Measurements from ENCODE around the gene TOP3B.
"Not testable (repeated sequence)": the region's sequence is repeated elsewhere in the genome, so short reads cannot be mapped to it uniquely, and the experiment has no call there.

The TOP3B gene

GRCh38 chr22:21927174-21927823 lies 55.3 kb downstream of the TOP3B start:
- H3K4me3 ChIP-seq (ENCODE audit: low read depth, low read length): no peak overlapping the region

DNA sequence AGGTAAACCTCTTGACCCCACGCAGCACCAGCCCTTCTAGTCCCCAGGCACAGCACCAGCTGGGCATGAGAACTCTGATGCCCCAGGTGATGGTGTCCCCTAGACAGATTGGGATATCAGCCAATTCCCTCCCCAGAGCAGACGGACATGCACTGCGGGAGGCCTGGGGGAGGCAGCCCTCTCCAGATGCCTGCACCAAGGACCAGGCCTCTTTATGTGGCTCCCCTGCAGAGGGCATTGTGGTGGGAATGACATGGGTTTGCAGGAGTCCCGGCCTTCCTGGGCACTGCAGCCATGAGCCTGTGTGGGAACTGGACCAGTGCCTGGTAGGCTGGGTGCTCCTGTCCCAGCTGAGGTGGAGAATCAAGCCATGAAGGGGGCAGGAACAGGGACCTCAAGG lies 55.9 kb downstream of the TOP3B start:
- H3K4me3 ChIP-seq (ENCODE audit: low read depth, low read length): no peak overlapping the region

- H3K4me3 ChIP-seq (ENCODE audit: low read depth, low read length): no peak overlapping the region
These were observed 59.4 kb downstream of the TOP3B start for GRCh38 chr22:21923163-21923561.

GRCh38 chr22:21922370-21923162 lies 60.0 kb downstream of the TOP3B start:
- no peak overlapping the region for H3K4me3 ChIP-seq (ENCODE audit: low read depth, low read length)

- H3K4me3 ChIP-seq (ENCODE audit: low read depth, low read length): no peak overlapping the region
These were observed 60.9 kb downstream of the TOP3B start for GRCh38 chr22:21921729-21922128.

GRCh38 chr22:21921184-21921721 lies 61.3 kb downstream of the TOP3B start:
- no peak overlapping the region for H3K4me3 ChIP-seq (ENCODE audit: low read depth, low read length)

GRCh38 chr22:21920341-21921183 lies 62.0 kb downstream of the TOP3B start:
- no peak overlapping the region for H3K4me3 ChIP-seq (ENCODE audit: low read depth, low read length)

GRCh38 chr22:21919526-21920307 lies 62.9 kb downstream of the TOP3B start:
- no peak overlapping the region for H3K4me3 ChIP-seq (ENCODE audit: low read depth, low read length)

DNA sequence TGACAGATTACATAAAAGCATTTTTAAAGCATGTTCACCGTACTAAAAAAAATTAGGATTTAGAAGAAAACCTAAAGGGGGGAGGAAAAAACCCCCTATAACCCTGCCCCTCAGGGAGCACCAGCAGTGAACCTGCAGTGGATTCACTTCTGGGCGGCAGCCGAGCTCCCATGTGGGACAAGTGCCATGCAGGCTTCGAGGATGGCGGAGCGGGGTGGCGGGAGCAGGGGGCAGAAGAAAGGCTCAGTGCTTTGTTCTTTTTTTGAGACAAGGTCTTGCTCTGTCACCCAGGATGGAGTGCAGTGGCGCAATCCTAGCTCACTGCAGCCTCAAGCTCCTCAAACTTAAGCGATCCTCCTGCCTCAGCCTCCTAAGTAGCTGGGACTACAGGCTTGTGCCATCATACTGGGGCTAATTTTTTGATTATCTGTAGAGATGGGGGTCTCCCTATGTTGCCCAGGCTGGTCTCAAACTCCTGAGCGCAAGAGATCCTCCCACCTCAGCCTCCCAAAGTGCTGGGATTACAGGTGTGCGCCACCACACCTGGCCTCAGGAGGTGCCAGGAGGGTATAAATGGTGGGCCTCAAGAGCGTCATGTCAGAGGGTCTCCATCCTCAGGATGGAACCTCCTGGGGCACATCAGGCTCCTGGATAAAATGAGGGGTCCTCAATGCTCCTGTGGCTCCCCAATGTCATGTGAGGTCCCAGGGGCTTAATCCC lies 64.0 kb downstream of the TOP3B start:
- H3K4me3 ChIP-seq (ENCODE audit: low read depth, low read length): no peak overlapping the region

GRCh38 chr22:21917959-21918261 lies 64.7 kb downstream of the TOP3B start:
- H3K4me3 ChIP-seq (ENCODE audit: low read depth, low read length): no peak overlapping the region

DNA sequence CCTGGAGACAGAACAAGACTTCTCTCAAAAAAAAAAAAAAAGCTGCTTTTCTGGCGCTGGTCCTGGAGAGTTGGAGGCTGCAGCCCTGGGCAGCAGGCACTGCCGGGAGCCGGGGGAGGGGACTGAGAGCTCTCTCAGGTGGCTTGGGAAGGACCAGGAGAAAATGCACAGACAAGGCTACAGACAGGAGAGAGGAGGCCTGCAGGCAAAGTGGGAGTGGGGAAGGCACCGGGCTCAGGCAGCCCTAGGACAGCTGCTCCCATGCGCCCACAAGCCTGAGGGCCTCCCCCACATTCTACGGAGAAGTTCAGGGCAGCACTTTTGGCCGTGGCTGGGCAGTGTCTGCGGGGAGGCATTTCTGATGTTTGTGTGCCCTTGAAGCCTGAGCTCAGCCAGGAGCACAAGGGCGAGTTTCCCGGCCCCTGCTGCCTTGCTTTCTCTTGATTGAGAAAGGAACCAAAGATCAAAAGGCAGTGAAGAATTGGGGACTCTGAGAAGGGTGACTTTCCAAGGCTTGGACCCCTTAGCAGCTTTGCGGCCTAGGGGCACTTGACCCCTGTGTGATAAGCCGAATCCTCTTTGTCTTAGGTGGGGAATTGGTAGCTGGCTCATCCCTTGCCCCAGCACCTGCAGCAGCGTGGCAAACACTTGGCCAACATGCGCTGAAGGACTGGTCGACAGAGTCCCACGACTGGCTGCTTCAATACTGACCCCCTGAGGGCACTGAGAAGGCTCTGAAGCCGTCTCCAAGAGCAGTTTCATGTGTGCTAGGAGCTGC lies 65.2 kb downstream of the TOP3B start:
- no peak overlapping the region for H3K4me3 ChIP-seq (ENCODE audit: low read depth, low read length)

GRCh38 chr22:21916309-21916918 lies 66.2 kb downstream of the TOP3B start:
- no peak overlapping the region for H3K4me3 ChIP-seq (ENCODE audit: low read depth, low read length)

- H3K4me3 ChIP-seq (ENCODE audit: low read depth, low read length): no peak overlapping the region
These were observed 66.8 kb downstream of the TOP3B start for GRCh38 chr22:21915624-21916308.

GRCh38 chr22:21914033-21914642 lies 68.4 kb downstream of the TOP3B start:
- not testable (repeated sequence) for H3K4me3 ChIP-seq (ENCODE audit: low read depth, low read length)

DNA sequence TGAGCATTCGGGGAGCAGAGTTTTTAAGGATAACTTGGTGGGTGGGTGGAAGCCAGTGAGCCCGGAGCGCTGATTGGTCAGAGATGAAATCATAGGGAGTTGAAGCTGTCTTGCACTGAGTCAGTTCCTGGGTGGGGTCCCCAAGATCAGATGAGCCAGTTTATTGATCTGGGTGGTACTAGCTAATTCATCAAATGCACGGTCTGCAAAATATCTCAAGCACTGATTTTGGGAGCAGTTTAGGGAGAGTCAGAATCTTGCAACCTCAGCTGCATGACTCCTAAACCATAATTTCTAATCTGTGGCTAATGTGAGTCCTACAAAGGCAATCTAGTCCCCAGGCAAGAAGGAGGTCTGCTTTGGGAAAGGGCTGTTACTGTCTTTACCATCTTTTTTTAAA lies 72.2 kb downstream of the TOP3B start:
- not testable (repeated sequence) for H3K4me3 ChIP-seq (ENCODE audit: low read depth, low read length)

- no peak overlapping the region for H3K4me3 ChIP-seq (ENCODE audit: low read depth, low read length)
These were observed 72.7 kb downstream of the TOP3B start for GRCh38 chr22:21909871-21910270.

DNA sequence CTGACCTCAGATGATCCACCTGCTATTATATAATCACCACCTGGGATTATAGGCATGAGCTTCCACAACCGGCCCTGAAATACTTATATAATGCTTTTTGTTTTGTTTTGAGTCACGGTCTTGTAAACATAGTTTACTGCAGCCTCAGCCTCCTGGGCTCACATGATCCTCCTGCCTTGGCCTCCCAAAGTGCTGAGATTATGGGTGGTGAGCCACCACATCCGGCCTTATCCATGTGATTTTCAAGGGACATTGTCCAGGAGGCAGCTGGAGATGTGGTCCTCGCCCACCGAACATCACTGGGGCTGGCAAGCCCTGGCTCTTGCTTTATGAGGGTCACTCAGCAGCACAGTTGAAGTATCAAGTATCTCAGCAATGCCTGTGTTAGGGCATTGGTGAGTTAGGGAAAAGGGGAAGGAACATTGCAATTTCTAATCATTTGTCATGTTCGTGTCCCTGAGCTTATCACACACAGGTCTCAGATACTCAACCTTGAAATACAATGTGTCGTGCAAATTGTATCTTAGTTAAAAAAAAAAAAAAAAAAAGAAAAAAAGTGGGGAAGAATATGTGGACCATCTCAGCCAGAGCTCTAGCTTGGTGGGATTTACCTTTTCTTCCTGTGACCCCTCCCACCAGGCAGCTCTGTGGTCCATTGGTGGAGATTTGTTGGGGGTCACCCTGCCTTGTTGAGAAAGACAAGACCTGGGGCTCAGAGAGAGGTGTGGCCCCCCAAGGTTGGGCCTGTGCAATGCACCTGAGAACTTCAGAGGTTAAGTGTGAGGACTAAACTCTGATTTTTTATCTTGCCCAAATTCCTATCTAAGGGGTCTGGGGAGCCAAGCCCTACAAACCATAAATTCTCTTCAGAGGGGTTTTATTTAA lies 74.7 kb downstream of the TOP3B start:
- H3K4me3 ChIP-seq (ENCODE audit: low read depth, low read length): no peak overlapping the region

All from iPS-11a (cell line).